Uterus (tissue), 2 donors: ENCODE results near the gene CDIP1.

Experiments
- POLR2A ChIP-seq, 2 donors: fragments of 450-650 bp; IDR thresholded peaks; one replicate each; pipeline ENCODE4 v1.6.1; 2016; ENCODE audit warnings: antibody characterized with exemption in 2 of 2, mild to moderate bottlenecking in 1 of 2, moderate library complexity in 1 of 2
- TF ChIP-seq, protein P1 (sequence below), 4 experiments: fragments of 200-600 bp in 2 of 4; fragments of 450-650 bp in 2 of 4; sonication (generic) in 2 of 4; IDR thresholded peaks; one replicate each; pipeline ENCODE4 v1.5.1; 2016 to 2019; ENCODE audit warnings: antibody characterized with exemption in 4 of 4, mild to moderate bottlenecking in 2 of 4, moderate library complexity in 1 of 4

DNA sequence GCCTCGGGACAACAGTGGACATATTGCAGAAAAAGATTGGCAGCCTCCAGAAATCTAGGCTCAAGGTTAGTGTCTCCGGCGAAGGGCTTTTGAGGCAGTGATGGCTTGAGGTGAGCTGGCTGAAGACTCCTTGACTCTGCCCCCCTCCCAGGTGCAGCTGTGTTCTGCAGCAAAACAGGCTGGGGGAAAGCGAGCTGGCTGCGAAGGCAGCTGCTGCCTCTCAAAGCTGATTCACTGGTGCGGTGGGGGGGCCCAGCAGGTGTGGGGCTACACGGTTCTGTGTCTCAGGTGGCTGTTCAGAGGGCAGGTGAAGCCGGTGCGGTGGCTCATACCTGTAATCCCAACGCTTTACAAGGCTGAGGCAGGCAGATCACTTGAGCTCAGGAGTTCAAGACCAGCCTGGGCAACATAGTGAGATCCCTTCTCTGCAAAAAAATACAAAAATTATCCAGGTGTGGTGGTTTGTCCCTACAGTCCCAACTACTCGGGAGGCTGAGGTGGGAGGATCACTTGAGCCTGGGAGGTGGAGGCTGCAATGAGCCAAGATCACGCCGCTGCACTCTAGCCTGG, 40.5 kb upstream of the CDIP1 start:
- TF ChIP-seq, protein P1, sequence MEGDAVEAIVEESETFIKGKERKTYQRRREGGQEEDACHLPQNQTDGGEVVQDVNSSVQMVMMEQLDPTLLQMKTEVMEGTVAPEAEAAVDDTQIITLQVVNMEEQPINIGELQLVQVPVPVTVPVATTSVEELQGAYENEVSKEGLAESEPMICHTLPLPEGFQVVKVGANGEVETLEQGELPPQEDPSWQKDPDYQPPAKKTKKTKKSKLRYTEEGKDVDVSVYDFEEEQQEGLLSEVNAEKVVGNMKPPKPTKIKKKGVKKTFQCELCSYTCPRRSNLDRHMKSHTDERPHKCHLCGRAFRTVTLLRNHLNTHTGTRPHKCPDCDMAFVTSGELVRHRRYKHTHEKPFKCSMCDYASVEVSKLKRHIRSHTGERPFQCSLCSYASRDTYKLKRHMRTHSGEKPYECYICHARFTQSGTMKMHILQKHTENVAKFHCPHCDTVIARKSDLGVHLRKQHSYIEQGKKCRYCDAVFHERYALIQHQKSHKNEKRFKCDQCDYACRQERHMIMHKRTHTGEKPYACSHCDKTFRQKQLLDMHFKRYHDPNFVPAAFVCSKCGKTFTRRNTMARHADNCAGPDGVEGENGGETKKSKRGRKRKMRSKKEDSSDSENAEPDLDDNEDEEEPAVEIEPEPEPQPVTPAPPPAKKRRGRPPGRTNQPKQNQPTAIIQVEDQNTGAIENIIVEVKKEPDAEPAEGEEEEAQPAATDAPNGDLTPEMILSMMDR (IDR thresholded peaks at IDR 0.05), result no peak
- TF ChIP-seq POLR2A (IDR thresholded peaks at IDR 0.05), result no peak
